Cardiac septum (tissue), 1 donor: Measurements from ENCODE around the gene BARX1. TPM values are rescaled to one million over a fixed set of nuclear protein-coding genes. Genes with fewer than 3 reads are reported as not detected.

Experiments used
- DNase-seq: peaks from one replicate; pipeline ENCODE4 v3.0.0-alpha.2; 2020; ENCODE audit warnings: low spot score
- intact Hi-C: fragments of 100-400 bp; cut with DNase I; formaldehyde crosslinking; loops from one replicate; pipeline ENCODE4 v1.14.0; 2022
- total RNA-seq: library from RNA; stranded (reverse); fragmentation: NEBNext Ultra II Directional; extraction: Animal tissue kit (Norgen Biotek cat#: 25700); gene quantifications from one replicate; pipeline ENCODE4 v1.2.1, GENCODE V29; 2021
- donor health status: DM: no; HTN: no; CAD: no.

The BARX1 gene
- total RNA-seq, 1 donor from 2014 or later, result 0.19 TPM

- intact Hi-C loops, result loop anchor here (10.0 kb wide), 1 partner anchor 144 kb away; no protein-coding TSS in a partner anchor
- peak; percentile 66 for DNase-seq
These were observed 13.5 kb upstream of the BARX1 start for GRCh38 chr9:93968451-93969327.

GRCh38 chr9:93967020-93967803 lies 12.1 kb upstream of the BARX1 start:
- intact Hi-C loops, result loop anchor here (10.0 kb wide), 1 partner anchor 142 kb away; no protein-coding TSS in a partner anchor
- DNase-seq, result peak; percentile 59

GRCh38 chr9:93965830-93966577 lies 10.8 kb upstream of the BARX1 start:
- intact Hi-C loops, result loop anchor here (10.0 kb wide), 1 partner anchor 141 kb away; no protein-coding TSS in a partner anchor
- peak; percentile 59 for DNase-seq

- peak; percentile 41 for DNase-seq
- intact Hi-C loops, result loop anchor here (10.0 kb wide), 1 partner anchor 140 kb away; no protein-coding TSS in a partner anchor
These were observed 9.5 kb upstream of the BARX1 start for GRCh38 chr9:93964685-93965084.

GRCh38 chr9:93963969-93964368 lies 8.8 kb upstream of the BARX1 start:
- DNase-seq, result peak; percentile 46
- intact Hi-C loops, result loop anchor here (2.0 to 10.0 kb wide), 2 partner anchors 139 to 281 kb away; no protein-coding TSS in a partner anchor

GRCh38 chr9:93963489-93963888 lies 8.3 kb upstream of the BARX1 start:
- intact Hi-C loops, result loop anchor here (2.0 to 10.0 kb wide), 2 partner anchors 139 to 281 kb away; no protein-coding TSS in a partner anchor
- peak; percentile 14 for DNase-seq

GRCh38 chr9:93962561-93963440 lies 7.6 kb upstream of the BARX1 start:
- intact Hi-C loops, result loop anchor here (2.0 to 10.0 kb wide), 2 partner anchors 138 to 280 kb away; no protein-coding TSS in a partner anchor
- peak; percentile 90 for DNase-seq

- no peak for DNase-seq
- intact Hi-C loops, result loop anchor here (2.0 to 10.0 kb wide), 2 partner anchors 137 to 279 kb away; no protein-coding TSS in a partner anchor
These were observed 6.9 kb upstream of the BARX1 start for GRCh38 chr9:93962017-93962416.

GRCh38 chr9:93960971-93961841 lies 6.1 kb upstream of the BARX1 start:
- DNase-seq, result no peak
- intact Hi-C loops, result loop anchor here (10.0 kb wide), 1 partner anchor 136 kb away; no protein-coding TSS in a partner anchor

- intact Hi-C loops, result loop anchor here (10.0 kb wide), 1 partner anchor 136 kb away; no protein-coding TSS in a partner anchor
- no peak for DNase-seq
These were observed 5.2 kb upstream of the BARX1 start for GRCh38 chr9:93960221-93960970.

- no peak for DNase-seq
- intact Hi-C loops, result loop anchor here (10.0 kb wide), 1 partner anchor 135 kb away; no protein-coding TSS in a partner anchor
These were observed 4.6 kb upstream of the BARX1 start for GRCh38 chr9:93959739-93960154.

- DNase-seq, result no peak
- intact Hi-C loops, result no loop called here
These were observed 3.9 kb upstream of the BARX1 start for GRCh38 chr9:93958819-93959682.

- intact Hi-C loops, result no loop called here
- no peak for DNase-seq
These were observed 3.1 kb upstream of the BARX1 start for GRCh38 chr9:93958121-93958818.

- no peak for DNase-seq
- intact Hi-C loops, result no loop called here
These were observed 1.0 kb upstream of the BARX1 start for GRCh38 chr9:93955981-93956784.
